H1 (cell line): Measurements from ENCODE around the gene LARP6.

Experiments used
- CHD1 ChIP-seq: IDR thresholded peaks from 2 replicates; pipeline ENCODE4 v1.6.1; 2012; ENCODE audit warnings: low read depth, low read length, improper control_type of control experiment
- EP300 ChIP-seq, 2 experiments: IDR thresholded peaks; 1 replicate in 1 of 2; 2 replicates in 1 of 2; pipeline ENCODE4 v1.6.1; 2011 to 2012; ENCODE audit warnings: low read depth in 2 of 2, low read length in 2 of 2, mild to moderate bottlenecking in 2 of 2, borderline replicate concordance in 1 of 2, inconsistent platforms in 1 of 2, moderate library complexity in 1 of 2
- POLR2A ChIP-seq, 2 experiments: IDR thresholded peaks; 1 replicate in 1 of 2; 2 replicates in 1 of 2; pipeline ENCODE4 v1.6.1; 2011; ENCODE audit warnings: low read depth in 2 of 2, low read length in 2 of 2, mild to moderate bottlenecking in 2 of 2; ENCODE audit errors: control extremely low read depth in 1 of 2
- POU5F1 ChIP-seq: IDR thresholded peaks from 2 replicates; pipeline ENCODE4 v1.6.1; 2011; ENCODE audit warnings: low read depth, mild to moderate bottlenecking, low read length, moderate library complexity
- YY1 ChIP-seq: IDR thresholded peaks from 2 replicates; pipeline ENCODE4 v1.6.1; 2011; ENCODE audit warnings: low read depth, mild to moderate bottlenecking, low read length
- TF ChIP-seq, protein P1 (sequence below), 3 experiments: IDR thresholded peaks; 1 replicate in 2 of 3; 2 replicates in 1 of 3; pipeline versions ENCODE4 v1.5.1 to v1.6.1; 2011; ENCODE audit warnings: low read length in 3 of 3, mild to moderate bottlenecking in 3 of 3, inconsistent platforms in 2 of 3, low read depth in 1 of 3, moderate library complexity in 1 of 3; ENCODE audit not compliant: insufficient read depth in 1 of 3; ENCODE audit errors: control extremely low read depth in 1 of 3

DNA sequence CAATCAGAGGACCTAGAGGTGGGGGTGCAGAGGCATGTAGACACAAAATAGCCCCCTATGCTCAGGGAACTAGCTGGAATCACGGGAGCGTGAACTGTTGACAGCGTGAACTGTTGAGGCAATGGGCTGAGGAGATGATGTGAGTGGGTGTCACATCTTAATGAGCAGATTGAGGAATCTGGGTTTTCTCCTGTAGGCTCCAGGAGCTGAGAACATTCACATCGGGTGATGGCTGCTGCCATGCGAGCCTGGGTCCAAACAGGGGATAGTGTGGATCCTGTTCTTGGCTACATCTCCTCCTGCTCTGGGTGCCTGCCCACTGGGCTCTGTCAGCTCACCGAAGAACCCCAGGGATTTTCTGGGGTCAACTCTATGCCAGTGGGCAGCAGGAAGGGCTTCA lies 2.1 kb downstream of the LARP6 start:
- no peak for TF ChIP-seq YY1
- TF ChIP-seq CHD1 = no peak
- TF ChIP-seq POLR2A (IDR thresholded peaks at IDR 0.05; ENCODE audit: control extremely low read depth in 1 of 2, low read depth in 2 of 2, low read length in 2 of 2) = no peak
- TF ChIP-seq, protein P1, sequence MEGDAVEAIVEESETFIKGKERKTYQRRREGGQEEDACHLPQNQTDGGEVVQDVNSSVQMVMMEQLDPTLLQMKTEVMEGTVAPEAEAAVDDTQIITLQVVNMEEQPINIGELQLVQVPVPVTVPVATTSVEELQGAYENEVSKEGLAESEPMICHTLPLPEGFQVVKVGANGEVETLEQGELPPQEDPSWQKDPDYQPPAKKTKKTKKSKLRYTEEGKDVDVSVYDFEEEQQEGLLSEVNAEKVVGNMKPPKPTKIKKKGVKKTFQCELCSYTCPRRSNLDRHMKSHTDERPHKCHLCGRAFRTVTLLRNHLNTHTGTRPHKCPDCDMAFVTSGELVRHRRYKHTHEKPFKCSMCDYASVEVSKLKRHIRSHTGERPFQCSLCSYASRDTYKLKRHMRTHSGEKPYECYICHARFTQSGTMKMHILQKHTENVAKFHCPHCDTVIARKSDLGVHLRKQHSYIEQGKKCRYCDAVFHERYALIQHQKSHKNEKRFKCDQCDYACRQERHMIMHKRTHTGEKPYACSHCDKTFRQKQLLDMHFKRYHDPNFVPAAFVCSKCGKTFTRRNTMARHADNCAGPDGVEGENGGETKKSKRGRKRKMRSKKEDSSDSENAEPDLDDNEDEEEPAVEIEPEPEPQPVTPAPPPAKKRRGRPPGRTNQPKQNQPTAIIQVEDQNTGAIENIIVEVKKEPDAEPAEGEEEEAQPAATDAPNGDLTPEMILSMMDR (IDR thresholded peaks at IDR 0.05; ENCODE audit: control extremely low read depth in 1 of 3, insufficient read depth in 1 of 3, low read depth in 1 of 3, low read length in 3 of 3) = no peak
- no peak for TF ChIP-seq POU5F1
- no peak for TF ChIP-seq EP300 (IDR thresholded peaks at IDR 0.05; ENCODE audit: borderline replicate concordance in 1 of 2, low read depth in 2 of 2, low read length in 2 of 2)
